ENCODE data around the gene IL15RA.

- TF ChIP-seq CTCF (IDR thresholded peaks at IDR 0.05) (no peak), ZSCAN18 (CRISPR knock-in tag; IDR thresholded peaks at IDR 0.05) (no peak)
Measured at GRCh38 chr10:5973069-5973468, 4.3 kb downstream of the IL15RA start.

All from WTC11 (cell line).